Activated CD8-positive, alpha-beta memory T cell treated with anti-CD3 and anti-CD28 coated beads for 4 hours (primary cell): ENCODE data around the gene BEND6.

Experiments used
- DNase-seq, 2 donors: peaks; one replicate each; pipeline ENCODE4 v3.0.0-alpha.2; 2020; ENCODE audit warnings: low read depth in 2 of 2

Gene BEND6, protein sequence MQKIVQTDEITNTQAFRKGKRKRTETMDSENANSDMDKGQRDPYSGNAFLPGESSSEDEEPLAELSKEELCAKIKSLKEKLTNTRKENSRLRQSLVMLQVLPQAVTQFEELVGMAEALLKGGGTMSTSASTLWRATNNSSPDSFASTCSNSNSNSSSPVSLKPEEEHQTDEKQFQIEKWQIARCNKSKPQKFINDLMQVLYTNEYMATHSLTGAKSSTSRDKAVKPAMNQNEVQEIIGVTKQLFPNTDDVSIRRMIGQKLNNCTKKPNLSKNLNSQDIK

DNA sequence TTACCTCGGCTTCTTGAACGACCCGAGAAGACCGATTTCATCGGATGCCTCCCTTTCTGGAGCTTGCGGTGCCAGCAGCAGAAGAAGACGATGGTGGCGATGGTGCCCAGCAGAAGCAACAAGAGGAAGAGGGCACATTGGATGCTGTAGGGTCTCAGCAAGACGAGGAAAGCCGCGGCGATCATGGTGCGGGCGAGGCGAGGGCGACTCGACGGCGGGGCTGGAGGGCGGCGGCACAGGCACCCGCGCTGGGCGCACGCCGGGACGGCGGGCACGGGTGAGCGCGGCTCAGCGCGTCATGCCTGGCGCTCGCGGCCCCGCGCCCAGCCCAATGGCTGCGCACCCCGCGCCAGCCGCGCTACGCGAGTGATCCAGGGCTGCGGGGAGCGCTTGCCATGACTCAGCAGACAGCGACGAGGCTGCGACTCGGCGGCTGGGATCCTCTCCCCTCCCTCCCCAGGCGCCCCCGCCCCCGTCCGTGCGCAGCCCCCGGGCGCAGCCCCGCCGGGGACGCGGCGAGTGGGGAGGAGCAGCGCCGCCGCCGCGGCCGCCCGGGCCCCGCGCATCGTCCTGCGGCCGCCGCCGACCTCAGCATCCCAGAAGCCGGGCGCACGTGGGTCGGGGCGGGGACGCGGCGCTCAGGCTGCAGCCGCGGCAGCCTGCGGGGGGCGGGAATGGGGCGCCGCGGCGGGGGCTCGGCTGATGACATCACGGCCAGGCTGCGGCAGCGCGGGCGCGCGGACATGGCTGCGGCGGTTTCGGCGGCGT, at the start of gene BEND6:
Gene BEND6 (plus strand): TSS at position 705 of the 768 bp plus-strand sequence. CDS start 26,704 bp downstream, outside the sequence.
- DNase-seq = no peak

DNA sequence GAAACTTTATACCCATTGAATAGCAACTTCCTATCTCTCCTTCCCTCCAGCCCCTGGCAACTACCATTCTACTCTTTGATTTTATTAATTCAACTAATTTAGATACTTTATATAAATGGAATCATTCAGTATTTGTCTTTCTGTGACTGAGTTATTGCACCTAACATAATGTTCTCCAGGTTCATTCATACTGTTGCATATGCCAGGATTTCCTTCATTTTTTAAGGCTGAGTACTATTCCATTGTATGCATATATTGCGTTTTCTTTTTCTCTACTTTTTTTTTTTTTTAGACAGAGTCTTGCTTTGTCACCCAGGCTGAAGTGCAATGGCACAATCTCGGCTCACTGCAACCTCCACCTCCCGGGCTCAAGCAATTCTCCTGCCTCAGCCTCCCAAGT, 49.5 kb upstream of the BEND6 start:
- no peak for DNase-seq

GRCh38 chr6:56906752-56907151, 48.2 kb upstream of the BEND6 start:
- no peak for DNase-seq

DNA sequence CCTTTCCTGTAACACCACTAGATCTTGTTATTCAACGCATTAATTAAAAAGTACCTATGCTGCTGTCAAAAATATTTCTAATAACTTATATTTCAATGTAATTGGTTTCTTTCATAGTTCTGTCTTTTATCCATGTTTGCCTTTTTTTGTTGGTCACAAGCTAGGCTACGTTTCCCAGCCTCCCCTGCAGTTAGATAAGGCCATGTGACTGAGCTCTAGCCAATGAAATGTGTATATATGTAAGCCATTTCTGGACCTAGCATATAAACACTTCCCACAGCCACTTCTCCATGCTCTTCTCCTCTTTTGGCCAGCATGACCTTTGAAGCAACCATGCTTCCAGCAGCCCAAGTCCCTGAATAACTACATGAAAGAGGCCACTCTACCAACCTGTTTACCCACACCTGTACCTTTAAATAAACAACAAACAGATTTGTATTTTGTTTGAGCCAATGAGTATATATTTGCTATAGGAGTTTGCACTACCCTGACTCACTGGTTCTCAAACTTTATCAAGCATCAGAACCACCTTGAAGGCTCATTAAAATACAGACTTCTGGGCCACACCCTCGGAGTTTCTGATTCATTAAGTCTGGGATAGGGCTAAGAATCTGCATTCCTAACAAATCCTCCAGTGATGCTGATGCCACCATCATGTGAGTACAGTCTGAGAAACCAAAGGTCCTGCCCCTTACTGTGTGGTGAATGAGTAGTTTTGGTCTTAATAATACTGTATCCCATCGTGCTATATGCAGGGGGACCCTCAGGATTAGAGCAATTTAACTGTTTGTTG, 45.6 kb upstream of the BEND6 start:
- no peak for DNase-seq

DNA sequence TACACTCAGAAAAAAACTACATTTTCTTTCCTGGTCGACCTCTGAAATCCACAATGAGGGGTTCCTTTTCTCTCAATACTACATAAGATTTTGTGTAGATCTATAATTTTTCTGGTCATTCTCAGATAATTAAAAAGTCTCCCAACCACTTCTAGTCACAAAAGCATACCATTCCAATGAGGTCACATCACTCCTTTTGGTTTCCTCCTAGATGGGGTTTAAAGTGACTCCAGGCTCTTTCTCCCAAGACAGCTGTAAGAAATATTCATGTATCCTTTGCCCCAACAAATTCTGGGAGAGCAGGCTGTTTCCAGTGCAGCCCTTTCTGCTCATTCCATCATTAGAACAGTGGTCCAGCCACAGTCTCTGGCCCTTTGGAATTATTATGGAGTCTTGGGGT, 43.1 kb upstream of the BEND6 start:
- DNase-seq = no peak

DNA sequence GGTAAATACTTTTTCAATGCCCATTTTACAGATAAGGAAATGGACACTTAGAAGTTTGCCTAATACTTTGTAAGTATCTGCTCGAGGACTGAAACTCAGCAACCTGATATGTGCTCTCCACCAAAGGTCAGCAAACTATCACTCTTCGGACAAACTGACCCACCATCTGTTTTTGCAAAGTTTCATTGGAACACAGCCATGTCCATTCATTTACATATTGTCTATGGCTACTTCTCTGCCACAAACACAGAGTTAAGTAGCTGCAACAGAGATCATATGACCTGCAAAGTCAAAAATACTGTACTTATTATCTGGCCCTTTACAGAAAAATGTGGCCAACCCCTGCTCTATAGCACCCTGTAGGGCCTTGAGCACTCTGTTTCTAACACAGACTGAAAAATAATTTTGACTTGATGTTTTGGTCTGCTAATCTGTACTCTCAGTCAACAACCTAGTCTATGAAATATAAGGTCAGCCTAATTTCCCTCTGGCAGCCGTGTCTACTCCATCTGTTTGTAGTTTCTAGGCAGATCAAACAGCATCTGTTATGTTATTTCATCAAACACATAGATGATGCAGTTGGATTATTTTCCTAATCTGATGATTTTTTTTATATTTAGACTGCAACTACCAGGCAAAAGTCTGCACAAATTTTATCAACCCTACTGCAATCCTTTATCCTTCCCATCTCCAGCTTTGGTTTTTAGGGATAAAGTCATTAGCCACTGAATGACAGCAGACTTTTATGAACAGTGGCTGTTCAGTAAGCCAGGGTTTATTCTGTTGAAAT, 41.4 kb upstream of the BEND6 start:
- DNase-seq = no peak

- DNase-seq = no peak
Measured at GRCh38 chr6:56914798-56915658, 39.9 kb upstream of the BEND6 start.

DNA sequence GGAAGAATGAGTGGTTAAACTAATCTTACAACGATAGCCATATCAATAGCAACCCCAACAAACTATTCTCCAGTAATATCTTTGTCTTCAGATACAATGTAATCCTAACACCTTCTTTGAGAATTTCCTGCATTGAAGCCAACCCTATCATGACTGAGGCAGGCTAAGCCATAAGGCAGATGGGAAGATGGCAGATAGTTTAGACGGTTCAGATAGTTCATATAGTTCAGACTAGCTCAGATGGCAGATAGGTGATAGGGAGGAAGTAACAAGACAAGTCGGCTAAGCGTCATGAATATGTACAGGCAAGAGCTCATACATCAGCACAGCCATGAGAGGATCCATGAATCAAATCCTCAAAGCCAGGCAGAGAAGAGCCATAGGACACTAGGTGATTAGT, 39.1 kb upstream of the BEND6 start:
- no peak for DNase-seq

GRCh38 chr6:56916849-56917551, 37.9 kb upstream of the BEND6 start:
- no peak for DNase-seq

GRCh38 chr6:56922645-56923044, 32.3 kb upstream of the BEND6 start:
- no peak for DNase-seq

- no peak for DNase-seq
Measured at GRCh38 chr6:56923565-56923964, 31.3 kb upstream of the BEND6 start.

DNA sequence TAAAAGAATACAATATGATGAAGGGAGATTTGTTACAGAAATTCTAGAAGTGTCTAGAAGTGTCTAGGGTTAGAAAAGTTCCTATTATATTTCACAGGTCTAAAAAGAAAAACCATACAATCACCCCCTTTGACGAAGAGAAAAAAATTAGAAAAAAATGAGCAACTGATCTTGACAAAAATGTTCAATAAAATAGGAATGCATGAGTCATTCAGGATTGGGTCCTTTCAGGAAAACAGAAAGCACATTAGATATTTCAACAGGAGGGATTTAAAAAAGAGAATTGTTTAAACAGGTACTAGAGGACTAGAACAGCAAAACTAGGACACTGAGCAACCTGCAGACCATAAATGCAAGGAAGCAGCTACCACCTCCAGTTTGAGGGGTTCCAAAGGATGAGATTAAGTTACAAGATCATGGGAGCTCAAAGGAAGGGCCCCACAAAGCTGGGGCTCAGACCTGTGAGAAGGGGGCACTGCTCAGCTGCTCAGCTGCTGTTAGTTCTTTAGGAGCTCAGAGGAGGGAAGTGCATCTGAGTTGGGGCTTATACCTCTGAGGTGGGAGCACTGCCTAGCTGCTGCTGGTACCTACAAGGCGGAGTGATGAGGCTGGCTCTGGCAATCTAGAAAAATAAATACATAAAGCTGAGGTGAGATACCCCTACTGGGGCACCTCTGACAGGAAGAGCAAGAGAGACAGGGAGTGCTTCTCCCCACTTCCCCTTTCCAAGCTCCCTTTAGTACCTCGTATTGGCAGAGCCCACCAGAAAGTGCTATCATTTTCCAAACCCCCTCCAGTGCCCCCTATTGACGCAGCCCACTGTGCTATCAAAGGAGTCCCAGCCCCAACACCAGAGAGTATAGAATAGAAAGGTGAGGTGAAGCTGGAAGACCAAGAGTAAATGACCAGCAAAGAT, 27.1 kb upstream of the BEND6 start:
- no peak for DNase-seq

DNA sequence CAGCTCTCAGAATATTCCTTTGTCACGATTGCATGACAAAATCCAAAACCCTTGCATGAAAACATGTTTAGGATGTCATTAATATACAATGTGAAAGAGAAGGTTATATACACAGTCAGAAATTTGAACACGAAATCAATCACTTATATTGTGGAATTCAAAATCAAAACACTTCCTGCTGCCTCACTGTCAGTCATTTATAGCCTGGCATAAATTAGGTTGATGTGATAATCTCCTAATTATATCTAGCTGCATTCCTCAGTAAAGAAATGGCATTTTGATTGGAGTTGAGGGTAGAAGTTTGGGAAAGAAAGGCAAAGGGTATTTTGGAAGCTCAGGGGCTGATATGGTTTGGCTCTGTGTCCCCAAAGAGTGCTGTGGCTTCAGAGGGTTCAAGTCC, 24.1 kb upstream of the BEND6 start:
- no peak for DNase-seq

GRCh38 chr6:56932910-56933477, 21.9 kb upstream of the BEND6 start:
- DNase-seq = no peak

GRCh38 chr6:56933650-56934049, 21.3 kb upstream of the BEND6 start:
- no peak for DNase-seq

- no peak for DNase-seq
Measured at GRCh38 chr6:56934876-56935275, 20.0 kb upstream of the BEND6 start.

DNA sequence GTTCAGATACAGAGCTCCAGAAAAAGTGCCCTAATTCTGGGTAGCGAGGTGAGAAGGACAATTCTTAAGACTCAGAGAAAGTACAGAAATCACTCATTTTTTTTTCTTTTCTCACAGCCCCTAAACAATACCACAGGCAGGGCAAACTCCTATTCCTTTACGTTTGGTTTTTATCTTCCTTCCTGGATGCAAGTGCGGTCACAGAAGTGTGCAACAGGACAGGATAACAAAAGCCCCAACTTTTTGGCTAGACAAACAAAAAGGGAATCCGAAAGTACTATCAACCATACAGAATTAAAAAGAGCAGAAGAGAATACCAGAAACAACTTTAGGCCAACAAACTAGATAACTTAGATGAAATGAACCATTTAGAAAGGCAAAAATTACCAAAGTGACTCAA, 18.4 kb upstream of the BEND6 start:
- DNase-seq = no peak

- no peak for DNase-seq
Measured at GRCh38 chr6:56938649-56939191, 16.2 kb upstream of the BEND6 start.
